IgD-negative memory B cell (primary cell): Measurements from ENCODE around the gene SLC16A8. TPM values are rescaled to one million over a fixed set of nuclear protein-coding genes. Genes with fewer than 3 reads are reported as not detected.

Experiments
- H3K27ac Mint-ChIP-seq, 3 donors: one replicate each; pipeline ENCODE4 v1.8.0; 2020 to 2022; ENCODE audit warnings: mild to moderate bottlenecking in 3 of 3, mixed read lengths in 3 of 3, moderate library complexity in 1 of 3
- H3K27me3 Mint-ChIP-seq: one replicate; pipeline ENCODE4 v1.8.0; 2021; ENCODE audit warnings: mixed read lengths
- H3K36me3 Mint-ChIP-seq: one replicate; pipeline ENCODE4 v1.8.0; 2020; ENCODE audit warnings: mild to moderate bottlenecking, mixed read lengths
- H3K4me1 Mint-ChIP-seq, 3 donors: one replicate each; pipeline ENCODE4 v1.8.0; 2020 to 2022; ENCODE audit warnings: mixed read lengths in 3 of 3, mild to moderate bottlenecking in 1 of 3
- H3K4me3 Mint-ChIP-seq, 4 donors: one replicate each; pipeline ENCODE4 v1.8.0; 2020 to 2022; ENCODE audit warnings: mild to moderate bottlenecking in 4 of 4, mixed read lengths in 4 of 4, moderate library complexity in 3 of 4
- H3K9me3 Mint-ChIP-seq, 3 donors: one replicate each; pipeline ENCODE4 v1.8.0; 2020 to 2021; ENCODE audit warnings: mixed read lengths in 3 of 3, mild to moderate bottlenecking in 1 of 3
- polyA plus RNA-seq: library from polyadenylated mRNA; unstranded; fragments of 300-500 nt; fragmentation: Illumina TruSeq; gene quantifications from one replicate; pipeline ENCODE4 v1.2.3, GENCODE V29; 2021

The SLC16A8 gene
- polyA plus RNA-seq, 1 donor from 2014 or later: not detected

DNA sequence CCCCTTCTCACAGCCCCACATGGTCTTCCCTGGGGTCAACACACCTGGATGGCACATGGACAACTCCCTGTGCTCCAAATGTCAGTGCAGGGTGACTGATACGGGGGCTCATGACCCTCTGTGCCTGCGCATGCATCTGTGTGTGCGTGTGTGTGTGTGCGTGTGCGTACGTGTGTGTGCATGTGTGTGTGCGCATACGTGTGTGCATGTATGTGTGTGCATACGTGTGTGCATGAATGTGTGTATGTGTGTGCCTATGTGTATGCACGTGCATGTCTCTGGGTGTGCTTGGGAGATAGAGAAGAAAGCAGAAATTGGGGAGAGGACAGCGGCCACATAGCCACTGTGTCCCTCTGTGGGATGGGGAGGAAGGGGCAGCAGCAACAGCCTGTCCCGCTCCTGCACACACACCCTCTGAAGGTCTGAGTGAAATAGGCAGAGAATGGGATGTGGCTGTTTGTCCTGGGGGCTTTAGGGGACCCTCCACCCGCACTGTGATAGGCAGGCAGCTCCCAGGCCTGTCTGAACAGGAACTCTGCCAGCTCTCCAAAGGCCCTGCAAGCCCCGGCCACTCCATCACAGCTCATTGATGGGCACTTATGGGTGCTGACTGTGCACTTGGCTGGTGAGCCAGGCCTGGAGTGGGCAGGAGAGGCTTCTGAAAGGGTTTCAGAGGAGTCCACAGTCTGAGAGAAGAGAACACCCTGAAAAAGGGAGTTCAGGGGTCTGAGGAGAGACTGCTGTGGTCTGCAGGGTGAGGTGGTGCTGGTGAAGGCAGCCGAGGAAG is 55.4 kb downstream of the SLC16A8 start:
- H3K27ac Mint-ChIP-seq: no peak overlapping the region
- no peak overlapping the region for H3K4me3 Mint-ChIP-seq
- no peaks in the 10 kb centered on the region for H3K9me3 Mint-ChIP-seq
- peaks cover 4% of the 10 kb centered on the region for H3K27me3 Mint-ChIP-seq
- peaks cover 0 to 5% (median 0%) of the 10 kb centered on the region in 3 donors for H3K4me1 Mint-ChIP-seq
- H3K36me3 Mint-ChIP-seq: peaks cover 3% of the 10 kb centered on the region

Other genes starting within 250 kb of the SLC16A8 start
- 11.3 TPM for gene ANKRD54, start 239.8 kb downstream of the SLC16A8 start, polyA plus RNA-seq
- gene EIF3L, start 234.8 kb downstream of the SLC16A8 start, polyA plus RNA-seq: 344 TPM
- gene MICALL1, start 177.9 kb downstream of the SLC16A8 start, polyA plus RNA-seq: 4.7 TPM
- not detected for gene C22orf23, start 130.6 kb downstream of the SLC16A8 start, polyA plus RNA-seq
- gene POLR2F, start 130.5 kb downstream of the SLC16A8 start, polyA plus RNA-seq: 133 TPM
- not detected for gene SOX10, start 99.6 kb downstream of the SLC16A8 start, polyA plus RNA-seq
- gene PICK1, start 26.8 kb downstream of the SLC16A8 start, polyA plus RNA-seq: 6.5 TPM
- not detected for gene BAIAP2L2, start 26.5 kb upstream of the SLC16A8 start, polyA plus RNA-seq
- 3.0 TPM for gene PLA2G6, start 97.6 kb upstream of the SLC16A8 start, polyA plus RNA-seq
- gene MAFF, start 117.8 kb upstream of the SLC16A8 start, polyA plus RNA-seq: 1.5 TPM
- gene TMEM184B, start 188.8 kb upstream of the SLC16A8 start, polyA plus RNA-seq: 5.9 TPM
- gene CSNK1E, start 233.2 kb upstream of the SLC16A8 start, polyA plus RNA-seq: 12.6 TPM